ENCODE data around the gene PRR35. TPM values are rescaled to one million over a fixed set of nuclear protein-coding genes. Genes with fewer than 3 reads are reported as not detected.

The PRR35 gene
- total RNA-seq, 1 experiment from 2014 or later = not detected

DNA sequence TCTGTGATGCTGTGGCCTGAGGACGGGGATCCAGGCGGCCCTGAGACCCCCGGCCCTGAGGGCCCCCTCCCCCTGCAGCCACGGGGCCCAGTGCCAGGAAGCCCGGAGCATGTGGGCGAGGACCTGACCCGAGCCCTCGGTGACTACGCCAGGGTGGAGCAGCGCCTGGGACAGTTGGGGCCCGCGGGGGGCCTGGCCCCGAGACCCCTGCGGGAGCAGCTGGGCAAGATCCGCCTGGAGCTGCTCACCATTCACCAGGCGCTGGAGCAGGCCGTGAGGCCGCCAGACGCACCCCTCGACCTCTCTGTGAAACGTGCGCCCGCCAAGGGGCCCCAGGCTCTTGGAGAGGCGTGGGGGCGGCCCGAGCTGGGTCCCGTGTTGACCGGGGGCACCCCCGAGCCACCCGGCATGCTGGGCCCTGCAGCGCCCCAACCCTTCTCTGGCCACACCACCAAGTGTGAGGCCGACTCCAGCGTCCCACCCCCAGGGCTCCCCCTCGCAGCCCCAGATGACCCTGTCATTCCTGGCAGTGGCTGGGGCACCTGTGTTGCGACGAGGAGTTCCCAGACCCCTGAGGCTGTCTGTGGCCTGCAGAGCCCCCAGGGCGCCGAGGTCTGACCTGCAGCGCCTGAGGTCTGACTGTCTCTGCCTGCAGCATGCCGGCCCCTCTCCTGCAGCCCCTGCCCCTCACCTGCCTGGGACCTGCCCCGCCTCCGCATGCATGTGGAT is 4.7 kb downstream of the PRR35 start:
- ATAC-seq (no peak), DNase-seq (no peak)
- H3K79me2 ChIP-seq (ENCODE audit: low read length) = no peaks in the 10 kb centered on the region
- H3K9me2 ChIP-seq (replicated peaks; ENCODE audit: low read length) = no peaks in the 10 kb centered on the region
- no peaks in the 10 kb centered on the region for H3F3A ChIP-seq (ENCODE audit: low read length, unreplicated experiment)
- no TSS peak for BruUV-seq (replicated peaks)
- H4K20me1 ChIP-seq (ENCODE audit: low read length) = no peaks in the 10 kb centered on the region
- ChIA-PET POLR2A (ENCODE audit: unreplicated experiment) (no interaction called here), CTCF (no interaction called here)
- H3K27me3 ChIP-seq (ENCODE audit: low read length) = peaks cover 5% of the 10 kb centered on the region; the same call in 1 of the 2 replicates
- no peaks in the 10 kb centered on the region for H3K9me3 ChIP-seq (ENCODE audit: low read length)
- intact Hi-C loops (cut with micrococcal nuclease) = no loop called here
- H3K4me2 ChIP-seq (ENCODE audit: low read length) = no peak overlapping the region
- TF ChIP-seq EZH2 (IDR thresholded peaks at IDR 0.05; ENCODE audit: low read length, unreplicated experiment) (no peak), EZH2phosphoT487 (IDR thresholded peaks at IDR 0.05; ENCODE audit: borderline replicate concordance, low read length) (no peak)
- TF ChIP-seq, protein P1, sequence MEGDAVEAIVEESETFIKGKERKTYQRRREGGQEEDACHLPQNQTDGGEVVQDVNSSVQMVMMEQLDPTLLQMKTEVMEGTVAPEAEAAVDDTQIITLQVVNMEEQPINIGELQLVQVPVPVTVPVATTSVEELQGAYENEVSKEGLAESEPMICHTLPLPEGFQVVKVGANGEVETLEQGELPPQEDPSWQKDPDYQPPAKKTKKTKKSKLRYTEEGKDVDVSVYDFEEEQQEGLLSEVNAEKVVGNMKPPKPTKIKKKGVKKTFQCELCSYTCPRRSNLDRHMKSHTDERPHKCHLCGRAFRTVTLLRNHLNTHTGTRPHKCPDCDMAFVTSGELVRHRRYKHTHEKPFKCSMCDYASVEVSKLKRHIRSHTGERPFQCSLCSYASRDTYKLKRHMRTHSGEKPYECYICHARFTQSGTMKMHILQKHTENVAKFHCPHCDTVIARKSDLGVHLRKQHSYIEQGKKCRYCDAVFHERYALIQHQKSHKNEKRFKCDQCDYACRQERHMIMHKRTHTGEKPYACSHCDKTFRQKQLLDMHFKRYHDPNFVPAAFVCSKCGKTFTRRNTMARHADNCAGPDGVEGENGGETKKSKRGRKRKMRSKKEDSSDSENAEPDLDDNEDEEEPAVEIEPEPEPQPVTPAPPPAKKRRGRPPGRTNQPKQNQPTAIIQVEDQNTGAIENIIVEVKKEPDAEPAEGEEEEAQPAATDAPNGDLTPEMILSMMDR (conservative IDR thresholded peaks at IDR 0.05; ENCODE audit: low read depth, low read length) = no peak
- H3K36me3 ChIP-seq (ENCODE audit: low read depth, low read length) = no peaks in the 10 kb centered on the region
- H2AFZ ChIP-seq (ENCODE audit: low read length) = no peak overlapping the region
- no peak overlapping the region for H3K27ac ChIP-seq (ENCODE audit: low read length)
- H3K9ac ChIP-seq (ENCODE audit: low read length) = no peak overlapping the region
- H3K4me1 ChIP-seq (ENCODE audit: insufficient read depth, low read length) = peaks cover 6% of the 10 kb centered on the region; the same call in 1 of the 2 replicates
- no peak overlapping the region for H3K4me3 ChIP-seq (ENCODE audit: low read length)

DNA sequence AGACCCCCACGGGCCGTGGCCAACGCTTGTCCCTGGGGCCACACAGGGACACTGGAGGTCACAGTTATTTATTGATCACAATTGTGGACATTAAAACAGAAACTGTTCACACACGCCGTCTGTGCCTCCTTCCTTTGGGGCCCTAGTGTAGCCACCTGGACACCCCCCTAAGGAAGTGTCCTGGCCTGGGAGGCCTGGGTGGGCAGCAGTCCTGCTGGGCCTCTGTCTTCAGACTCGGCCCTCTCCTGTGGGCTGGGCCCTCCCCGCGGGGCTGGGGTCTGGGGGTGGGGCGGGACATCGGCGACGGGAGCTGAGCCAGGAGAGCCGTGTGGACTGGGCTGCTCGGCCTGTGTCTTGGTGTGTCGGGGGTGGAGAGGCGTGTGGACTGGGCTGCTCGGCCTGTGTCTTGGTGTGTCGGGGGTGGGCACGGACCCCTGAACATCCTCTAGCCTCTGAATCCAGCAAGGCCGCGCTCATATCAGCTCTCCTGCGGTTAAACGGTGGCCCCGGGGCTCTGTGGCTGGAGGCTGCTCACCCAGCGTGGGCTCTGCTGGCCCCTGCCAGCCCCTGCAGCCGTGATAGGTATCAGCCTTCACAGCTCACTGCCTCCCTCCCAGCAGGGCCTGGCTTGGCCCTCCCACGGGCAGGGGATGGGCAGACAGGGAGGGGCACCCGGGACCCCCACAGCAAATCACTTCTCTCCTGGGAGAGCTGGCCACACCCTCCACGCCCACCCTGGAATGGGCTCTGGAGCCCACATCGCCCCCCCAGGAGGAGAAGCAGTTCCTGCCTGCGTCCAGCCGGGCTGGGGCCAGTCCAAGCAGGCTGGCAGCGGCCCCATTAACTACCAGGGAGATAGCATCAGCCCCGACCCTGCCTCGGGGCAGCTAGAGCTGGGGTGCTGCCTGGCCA is 5.5 kb downstream of the PRR35 start:
- TF ChIP-seq EZH2phosphoT487 (IDR thresholded peaks at IDR 0.05; ENCODE audit: borderline replicate concordance, low read length) (no peak), EZH2 (IDR thresholded peaks at IDR 0.05; ENCODE audit: low read length, unreplicated experiment) (no peak)
- TF ChIP-seq, protein P1 (conservative IDR thresholded peaks at IDR 0.05; ENCODE audit: low read depth, low read length) = no peak
- no peak overlapping the region for H2AFZ ChIP-seq (ENCODE audit: low read length)
- H3K4me3 ChIP-seq (ENCODE audit: low read length) = no peak overlapping the region
- H3K9me3 ChIP-seq (ENCODE audit: low read length) = no peaks in the 10 kb centered on the region
- no peaks in the 10 kb centered on the region for H3F3A ChIP-seq (ENCODE audit: low read length, unreplicated experiment)
- no peaks in the 10 kb centered on the region for H4K20me1 ChIP-seq (ENCODE audit: low read length)
- no peak overlapping the region for H3K4me2 ChIP-seq (ENCODE audit: low read length)
- DNase-seq (no peak), ATAC-seq (no peak)
- no peak overlapping the region for H3K27ac ChIP-seq (ENCODE audit: low read length)
- intact Hi-C loops (cut with micrococcal nuclease) = no loop called here
- peaks cover 7% of the 10 kb centered on the region for H3K79me2 ChIP-seq (ENCODE audit: low read length)
- H3K9me2 ChIP-seq (replicated peaks; ENCODE audit: low read length) = no peaks in the 10 kb centered on the region
- H3K36me3 ChIP-seq (ENCODE audit: low read depth, low read length) = no peaks in the 10 kb centered on the region
- POLR2A ChIA-PET (ENCODE audit: unreplicated experiment) = no interaction called here
- CTCF ChIA-PET = no interaction called here
- peaks cover 5% of the 10 kb centered on the region; the same call in 1 of the 2 replicates for H3K27me3 ChIP-seq (ENCODE audit: low read length)
- no TSS peak for BruUV-seq (replicated peaks)
- no peak overlapping the region for H3K9ac ChIP-seq (ENCODE audit: low read length)
- H3K4me1 ChIP-seq (ENCODE audit: insufficient read depth, low read length) = peaks cover 6% of the 10 kb centered on the region; the same call in 1 of the 2 replicates
